DND-41 (cell line): Measurements from ENCODE around the gene RPL5.

Experiments used
- ATAC-seq: fragments of 200-7000 bp; cut with Tn5 transposase; 3 replicates; pipeline ENCODE4 v1.9.1; 2021; ENCODE audit warnings: low read depth; ENCODE audit not compliant: insufficient read depth
- DNase-seq: peaks from one replicate; pipeline ENCODE4 v3.0.0-alpha.2; 2020
- H2AFZ ChIP-seq: 2 replicates; pipeline ENCODE4 v1.6.0; 2012; ENCODE audit warnings: low read depth, low read length
- H3K27ac ChIP-seq: 2 replicates; pipeline ENCODE4 v1.5.1; 2012; ENCODE audit warnings: low read length, inconsistent platforms
- H3K27me3 ChIP-seq: fragments of 200-600 bp; sonication (generic); 2 replicates; pipeline ENCODE4 v1.6.0; 2012; ENCODE audit warnings: low read length, mild to moderate bottlenecking, inconsistent platforms; ENCODE audit not compliant: insufficient read depth, poor library complexity
- H3K36me3 ChIP-seq: 2 replicates; pipeline ENCODE4 v1.5.1; 2012; ENCODE audit warnings: low read length, inconsistent platforms; ENCODE audit not compliant: insufficient read depth
- H3K4me1 ChIP-seq: 2 replicates; pipeline ENCODE4 v1.5.1; 2012; ENCODE audit warnings: mild to moderate bottlenecking, low read length; ENCODE audit not compliant: insufficient read depth
- H3K4me2 ChIP-seq: 2 replicates; pipeline ENCODE4 v1.6.0; 2012; ENCODE audit warnings: mild to moderate bottlenecking, moderate library complexity, low read length, inconsistent platforms; ENCODE audit not compliant: insufficient read depth
- H3K4me3 ChIP-seq, 2 experiments: fragments of 200-600 bp in 1 of 2; shearing (Covaris generic) in 1 of 2; 2 replicates each; pipeline ENCODE4 v1.5.1; 2012 to 2016; ENCODE audit warnings: inconsistent platforms in 2 of 2, low read length in 2 of 2, mild to moderate bottlenecking in 2 of 2, low read depth in 1 of 2, moderate library complexity in 1 of 2
- H3K79me2 ChIP-seq: 2 replicates; pipeline ENCODE4 v1.6.0; 2012; ENCODE audit warnings: low read length, inconsistent platforms; ENCODE audit not compliant: insufficient read depth
- H3K9ac ChIP-seq: 2 replicates; pipeline ENCODE4 v1.6.0; 2012; ENCODE audit warnings: low read depth, mild to moderate bottlenecking, inconsistent platforms, low read length, moderate library complexity
- H3K9me3 ChIP-seq: 2 replicates; pipeline ENCODE4 v1.5.1; 2012; ENCODE audit warnings: low read length, moderate library complexity, mild to moderate bottlenecking, inconsistent platforms; ENCODE audit not compliant: insufficient read depth, severe bottlenecking
- H4K20me1 ChIP-seq: 2 replicates; pipeline ENCODE4 v1.6.0; 2012; ENCODE audit warnings: low read length; ENCODE audit not compliant: insufficient read depth
- CTCF ChIP-seq: IDR thresholded peaks from 2 replicates; pipeline ENCODE4 v1.5.1; 2012; ENCODE audit warnings: borderline replicate concordance, low read length, moderate library complexity, mild to moderate bottlenecking; ENCODE audit not compliant: poor library complexity, severe bottlenecking; ENCODE audit errors: extremely low read depth
- EZH2 ChIP-seq: IDR thresholded peaks from 3 replicates; pipeline ENCODE4 v1.6.1; 2012; ENCODE audit warnings: borderline replicate concordance, low read depth, mild to moderate bottlenecking, moderate library complexity, low read length, inconsistent platforms; ENCODE audit not compliant: severe bottlenecking

Gene RPL5

GRCh38 chr1:92848201-92848600 is 16.4 kb downstream of the RPL5 start:
- Histone ChIP-seq H4K20me1 (no peaks in the 10 kb centered on the region), H3K36me3 (peaks cover 31% of the 10 kb centered on the region), H3K27me3 (no peaks in the 10 kb centered on the region), H2AFZ (no peak overlapping the region), H3K9me3 (no peaks in the 10 kb centered on the region), H3K9ac (no peak overlapping the region), H3K4me2 (no peak overlapping the region), H3K79me2 (no peaks in the 10 kb centered on the region), H3K4me3 (no peak overlapping the region), H3K4me1 (peaks cover 13% of the 10 kb centered on the region), H3K27ac (no peak overlapping the region)
- DNase-seq (no peak), ATAC-seq (no peak)
- TF ChIP-seq EZH2, result no peak

GRCh38 chr1:92850019-92850418 is 18.2 kb downstream of the RPL5 start:
- Histone ChIP-seq H3K27me3 (no peaks in the 10 kb centered on the region), H3K4me2 (no peak overlapping the region), H4K20me1 (no peaks in the 10 kb centered on the region), H2AFZ (no peak overlapping the region), H3K9me3 (no peaks in the 10 kb centered on the region), H3K79me2 (peaks cover 10% of the 10 kb centered on the region), H3K4me1 (peaks cover 13% of the 10 kb centered on the region), H3K9ac (no peak overlapping the region), H3K36me3 (peaks cover 17% of the 10 kb centered on the region), H3K27ac (no peak overlapping the region), H3K4me3 (no peak overlapping the region)
- DNase-seq, result no peak
- no peak for ATAC-seq
- TF ChIP-seq CTCF, result no peak
- no peak for TF ChIP-seq EZH2

GRCh38 chr1:92851729-92852128 is 19.9 kb downstream of the RPL5 start:
- Histone ChIP-seq H3K79me2 (peaks cover 20% of the 10 kb centered on the region), H3K4me2 (no peak overlapping the region), H3K27me3 (no peaks in the 10 kb centered on the region), H4K20me1 (no peaks in the 10 kb centered on the region), H3K36me3 (peaks cover 17% of the 10 kb centered on the region), H3K4me3 (no peak overlapping the region), H3K9me3 (no peaks in the 10 kb centered on the region), H3K4me1 (peaks cover 13% of the 10 kb centered on the region), H3K9ac (no peak overlapping the region), H3K27ac (peak overlapping the region; percentile 52; the same call in 1 of the 2 replicates), H2AFZ (no peak overlapping the region)
- no peak for TF ChIP-seq CTCF
- no peak for TF ChIP-seq EZH2
- ATAC-seq, result peak; percentile 78
- DNase-seq, result peak; percentile 59

- no peak for ATAC-seq
- H3K9ac ChIP-seq, result no peak overlapping the region
- no peak for TF ChIP-seq EZH2
- no peak for TF ChIP-seq CTCF
Observed at GRCh38 chr1:92853299-92853698, 21.5 kb downstream of the RPL5 start.

More at GRCh38 chr1:92853299-92853698, 21.5 kb downstream of the RPL5 start:
- no peak overlapping the region for H3K4me3 ChIP-seq
- DNase-seq, result no peak
- H3K4me2 ChIP-seq, result no peak overlapping the region
- H3K9me3 ChIP-seq, result no peaks in the 10 kb centered on the region
- H2AFZ ChIP-seq, result no peak overlapping the region
- H4K20me1 ChIP-seq, result no peaks in the 10 kb centered on the region
- no peaks in the 10 kb centered on the region for H3K27me3 ChIP-seq
- no peak overlapping the region for H3K27ac ChIP-seq
- H3K79me2 ChIP-seq, result peaks cover 31% of the 10 kb centered on the region
- peaks cover 16% of the 10 kb centered on the region for H3K4me1 ChIP-seq
- peaks cover 17% of the 10 kb centered on the region for H3K36me3 ChIP-seq
